KMS-11 (cell line): ENCODE data around the gene PTGR2.
"Not testable (repeated sequence)": the region's sequence is repeated elsewhere in the genome, so short reads cannot be mapped to it uniquely, and the experiment has no call there.

ENCODE experiments used
- H2AFZ ChIP-seq: fragments of 200-600 bp; sonication (generic); 2 replicates; pipeline ENCODE4 v1.6.1; 2016; ENCODE audit warnings: antibody characterized with exemption, mixed run types, low read depth
- H3K27ac ChIP-seq: fragments of 200-600 bp; sonication (generic); 2 replicates; pipeline ENCODE4 v1.6.1; 2016; ENCODE audit warnings: mild to moderate bottlenecking, mixed run types
- H3K27me3 ChIP-seq: fragments of 200-600 bp; sonication (generic); 2 replicates; pipeline ENCODE4 v1.6.1; 2017; ENCODE audit warnings: mild to moderate bottlenecking, low read depth, mixed run types, moderate library complexity; ENCODE audit not compliant: insufficient read depth
- H3K36me3 ChIP-seq: fragments of 200-600 bp; sonication (generic); 2 replicates; pipeline ENCODE4 v1.6.1; 2017; ENCODE audit warnings: mild to moderate bottlenecking, mixed run types; ENCODE audit not compliant: insufficient read depth
- H3K4me1 ChIP-seq: fragments of 200-600 bp; sonication (generic); 2 replicates; pipeline ENCODE4 v1.6.1; 2016; ENCODE audit warnings: mild to moderate bottlenecking, low read depth, mixed run types; ENCODE audit not compliant: poor library complexity, severe bottlenecking
- H3K4me2 ChIP-seq: fragments of 200-600 bp; sonication (generic); 2 replicates; pipeline ENCODE4 v1.7.0; 2016; ENCODE audit warnings: mild to moderate bottlenecking, mixed run types
- H3K4me3 ChIP-seq: fragments of 200-600 bp; sonication (generic); IDR thresholded peaks from 2 replicates; pipeline ENCODE4 v1.6.1; 2017; ENCODE audit warnings: low read depth, low read length, mixed read lengths; ENCODE audit not compliant: insufficient read depth
- H3K79me2 ChIP-seq: fragments of 200-600 bp; sonication (generic); 2 replicates; pipeline ENCODE4 v1.6.1; 2016; ENCODE audit warnings: low read depth, mixed run types; ENCODE audit not compliant: insufficient read depth
- H3K9ac ChIP-seq: fragments of 200-600 bp; sonication (generic); 2 replicates; pipeline ENCODE4 v1.6.1; 2016; ENCODE audit warnings: mild to moderate bottlenecking, mixed run types
- H4K20me1 ChIP-seq: fragments of 200-600 bp; sonication (generic); 2 replicates; pipeline ENCODE4 v1.6.1; 2016; ENCODE audit warnings: mild to moderate bottlenecking, mixed run types; ENCODE audit not compliant: insufficient read depth
- TF ChIP-seq, protein P1 (sequence below): fragments of 200-600 bp; sonication (generic); conservative IDR thresholded peaks from 2 replicates; pipeline ENCODE4 v1.6.1; 2017; ENCODE audit warnings: low read depth, mild to moderate bottlenecking, antibody characterized with exemption, low read length, moderate library complexity, mixed read lengths

Gene PTGR2

DNA sequence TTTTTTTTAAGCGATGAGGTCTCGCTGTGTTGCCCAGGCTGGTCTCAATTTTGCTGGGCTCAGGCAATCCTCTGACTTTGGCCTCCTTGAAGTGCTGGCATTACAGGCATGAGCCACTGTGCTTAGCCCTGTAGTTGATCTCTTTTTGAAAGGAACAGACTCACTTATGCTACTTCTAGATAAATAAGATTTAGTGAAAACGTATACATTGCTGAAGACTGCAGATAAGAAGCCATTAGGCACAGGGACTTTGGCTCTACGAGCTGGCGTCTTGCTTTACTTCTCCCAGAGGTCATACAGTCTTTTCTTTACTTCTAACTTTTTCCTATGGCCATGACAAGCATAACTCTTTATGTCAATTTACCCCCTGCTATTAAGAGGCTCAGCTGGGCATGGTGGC is 9.4 kb downstream of the PTGR2 start:
- TF ChIP-seq, protein P1, sequence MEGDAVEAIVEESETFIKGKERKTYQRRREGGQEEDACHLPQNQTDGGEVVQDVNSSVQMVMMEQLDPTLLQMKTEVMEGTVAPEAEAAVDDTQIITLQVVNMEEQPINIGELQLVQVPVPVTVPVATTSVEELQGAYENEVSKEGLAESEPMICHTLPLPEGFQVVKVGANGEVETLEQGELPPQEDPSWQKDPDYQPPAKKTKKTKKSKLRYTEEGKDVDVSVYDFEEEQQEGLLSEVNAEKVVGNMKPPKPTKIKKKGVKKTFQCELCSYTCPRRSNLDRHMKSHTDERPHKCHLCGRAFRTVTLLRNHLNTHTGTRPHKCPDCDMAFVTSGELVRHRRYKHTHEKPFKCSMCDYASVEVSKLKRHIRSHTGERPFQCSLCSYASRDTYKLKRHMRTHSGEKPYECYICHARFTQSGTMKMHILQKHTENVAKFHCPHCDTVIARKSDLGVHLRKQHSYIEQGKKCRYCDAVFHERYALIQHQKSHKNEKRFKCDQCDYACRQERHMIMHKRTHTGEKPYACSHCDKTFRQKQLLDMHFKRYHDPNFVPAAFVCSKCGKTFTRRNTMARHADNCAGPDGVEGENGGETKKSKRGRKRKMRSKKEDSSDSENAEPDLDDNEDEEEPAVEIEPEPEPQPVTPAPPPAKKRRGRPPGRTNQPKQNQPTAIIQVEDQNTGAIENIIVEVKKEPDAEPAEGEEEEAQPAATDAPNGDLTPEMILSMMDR = no peak

DNA sequence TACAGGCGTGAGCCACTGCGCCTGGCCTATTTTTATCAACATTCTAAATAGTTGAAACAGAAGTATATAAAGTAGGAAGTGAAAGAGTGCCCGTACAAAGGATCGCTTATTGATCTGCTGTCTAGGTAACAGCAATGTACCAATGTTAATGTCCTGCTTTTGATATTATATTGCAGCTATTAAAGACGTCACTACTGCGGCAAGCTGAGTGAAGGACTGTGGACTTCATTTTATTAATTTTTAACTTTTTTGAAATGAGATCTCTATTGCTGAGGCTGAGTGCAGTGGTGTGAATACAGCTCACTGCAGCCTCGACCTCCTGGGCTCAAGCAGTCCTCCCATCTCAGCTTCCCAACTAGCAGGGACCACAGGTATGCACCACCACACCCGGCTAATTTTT is 10.8 kb downstream of the PTGR2 start:
- Histone ChIP-seq H3K27me3 (no peaks in the 10 kb centered on the region), H3K36me3 (no peaks in the 10 kb centered on the region)

More for the DNA sequence above, 9.4 kb downstream of the PTGR2 start:
- H3K9ac ChIP-seq = no peak overlapping the region
- H3K79me2 ChIP-seq = no peaks in the 10 kb centered on the region
- H3K4me3 ChIP-seq = no peak overlapping the region
- no peak overlapping the region for H2AFZ ChIP-seq
- H3K36me3 ChIP-seq = no peaks in the 10 kb centered on the region
- no peaks in the 10 kb centered on the region for H4K20me1 ChIP-seq
- H3K4me2 ChIP-seq = no peak overlapping the region
- peaks cover 5% of the 10 kb centered on the region for H3K4me1 ChIP-seq
- no peak overlapping the region for H3K27ac ChIP-seq
- H3K27me3 ChIP-seq = no peaks in the 10 kb centered on the region

DNA sequence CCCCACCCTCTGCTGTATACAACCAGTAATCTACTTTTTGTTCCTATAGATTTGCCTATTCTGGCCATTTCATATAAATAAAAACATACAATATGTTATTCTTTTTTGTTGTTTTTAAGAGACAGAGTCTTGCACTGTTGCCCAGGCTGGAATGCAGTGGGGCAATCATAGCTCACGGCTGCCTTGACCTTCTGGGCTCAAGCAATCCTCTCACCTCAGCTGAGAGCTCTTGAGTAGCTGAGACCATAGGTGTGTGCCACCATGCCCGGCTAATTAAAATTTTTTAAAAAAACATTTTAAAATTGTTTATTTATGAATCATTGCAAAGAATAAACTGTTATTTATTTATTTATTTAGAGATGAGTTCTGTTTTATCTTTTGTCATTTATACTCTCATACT is 11.6 kb downstream of the PTGR2 start:
- Histone ChIP-seq H3K4me1 (peaks cover 5% of the 10 kb centered on the region), H4K20me1 (no peaks in the 10 kb centered on the region)
- TF ChIP-seq, protein P1 = no peak

More for the DNA sequence above, 10.8 kb downstream of the PTGR2 start:
- no peak overlapping the region for H3K9ac ChIP-seq
- no peaks in the 10 kb centered on the region for H4K20me1 ChIP-seq
- H3K4me1 ChIP-seq = peaks cover 5% of the 10 kb centered on the region
- H3K4me3 ChIP-seq = no peak overlapping the region
- H3K79me2 ChIP-seq = no peaks in the 10 kb centered on the region
- no peak overlapping the region for H3K4me2 ChIP-seq
- no peak overlapping the region for H2AFZ ChIP-seq
- H3K27ac ChIP-seq = no peak overlapping the region
- TF ChIP-seq, protein P1 = no peak

DNA sequence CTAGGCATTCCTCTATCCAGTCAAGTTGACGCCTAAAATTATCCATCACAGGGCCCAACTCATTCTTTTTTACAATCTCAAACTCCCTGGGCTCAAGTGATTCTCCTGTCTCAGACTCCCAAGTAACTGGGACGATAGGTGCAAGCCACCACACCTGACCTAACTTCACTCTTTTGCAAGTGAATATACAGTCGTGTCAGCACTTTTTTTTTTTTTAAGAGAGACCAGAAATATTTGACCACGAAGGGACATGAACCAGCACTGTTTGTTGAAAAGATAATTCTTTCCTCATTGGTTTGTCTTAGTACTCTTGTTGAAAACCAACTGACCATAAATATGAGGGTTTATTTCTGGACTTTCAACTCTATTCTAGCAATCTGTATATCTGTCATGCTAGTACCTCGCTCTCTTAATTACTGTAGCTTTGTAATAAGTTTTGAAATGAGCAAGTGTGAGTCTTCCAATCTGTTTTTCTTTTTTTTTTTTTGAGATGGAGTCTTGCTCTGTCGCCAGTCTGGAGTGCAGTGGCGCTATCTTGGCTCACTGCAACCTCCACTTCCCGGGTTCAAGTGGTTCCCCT is 14.0 kb downstream of the PTGR2 start:
- H3K4me3 ChIP-seq = no peak overlapping the region
- TF ChIP-seq, protein P1 = no peak
- no peak overlapping the region for H3K27ac ChIP-seq
- H3K4me2 ChIP-seq = no peak overlapping the region
- no peaks in the 10 kb centered on the region for H3K27me3 ChIP-seq
- no peak overlapping the region for H2AFZ ChIP-seq
- no peaks in the 10 kb centered on the region for H3K79me2 ChIP-seq
- H3K4me1 ChIP-seq = peaks cover 5% of the 10 kb centered on the region
- H4K20me1 ChIP-seq = no peaks in the 10 kb centered on the region
- no peaks in the 10 kb centered on the region for H3K36me3 ChIP-seq
- no peak overlapping the region for H3K9ac ChIP-seq

More for the DNA sequence above, 11.6 kb downstream of the PTGR2 start:
- Histone ChIP-seq H3K4me2 (no peak overlapping the region), H3K79me2 (no peaks in the 10 kb centered on the region), H3K4me3 (no peak overlapping the region), H2AFZ (no peak overlapping the region), H3K27me3 (no peaks in the 10 kb centered on the region), H3K36me3 (no peaks in the 10 kb centered on the region), H3K9ac (no peak overlapping the region), H3K27ac (no peak overlapping the region)

DNA sequence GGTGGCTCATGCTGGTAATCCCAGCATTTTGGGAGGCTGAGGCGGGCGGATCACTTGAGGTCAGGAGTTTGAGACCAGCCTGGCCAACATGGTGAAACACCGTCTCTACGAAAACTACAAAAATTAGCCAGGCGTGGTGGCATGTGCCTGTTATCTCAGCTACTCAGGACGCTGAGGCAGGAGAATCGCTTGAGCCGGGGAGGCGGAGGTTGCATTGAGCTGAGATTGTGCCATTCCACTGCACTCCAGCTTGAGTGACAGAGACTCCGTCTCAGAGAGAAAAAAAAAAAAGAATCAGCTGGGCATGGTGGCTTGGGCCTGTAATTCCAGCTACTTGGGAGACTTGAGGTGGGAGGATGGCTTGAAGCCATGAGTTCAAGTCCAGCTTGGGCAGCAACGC is 18.1 kb downstream of the PTGR2 start:
- H2AFZ ChIP-seq, H4K20me1 ChIP-seq, H3K36me3 ChIP-seq, H3K4me2 ChIP-seq, H3K27me3 ChIP-seq, H3K4me3 ChIP-seq, H3K9ac ChIP-seq, H3K79me2 ChIP-seq, H3K27ac ChIP-seq, H3K4me1 ChIP-seq: not testable (repeated sequence)
